ENCODE results near the gene MLNR. TPM values are rescaled to one million over a fixed set of nuclear protein-coding genes. Genes with fewer than 3 reads are reported as not detected.

The MLNR gene
- total RNA-seq, 1 experiment from 2014 or later, result not detected

DNA sequence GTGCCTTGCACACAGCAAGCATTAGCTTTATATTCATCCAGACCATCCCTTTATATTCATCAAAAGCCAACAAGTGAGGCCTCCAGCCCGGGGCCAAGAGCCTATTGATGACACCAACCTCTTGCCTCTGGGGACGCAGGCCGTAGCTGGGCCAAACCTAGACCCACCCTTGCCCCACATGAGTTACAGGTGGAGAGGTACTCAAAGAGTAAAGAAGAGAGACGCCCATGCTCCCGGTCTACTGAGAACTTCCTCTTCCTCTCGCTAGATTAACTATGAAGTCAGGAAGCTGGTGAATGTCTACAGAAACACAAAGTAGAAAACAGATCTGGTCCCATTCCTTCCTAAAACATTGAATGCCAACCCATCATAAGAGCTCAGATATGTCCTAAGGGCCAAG, 3.8 kb upstream of the MLNR start:
- H3K9me2 ChIP-seq (ENCODE audit: insufficient read depth), result no peaks in the 10 kb centered on the region
- H3K4me3 ChIP-seq (replicated peaks in 1 of 2; ENCODE audit: low read depth in 1 of 2, low read length in 2 of 2), result no peak overlapping the region
- H3K27ac ChIP-seq (ENCODE audit: low read depth, low read length), result no peak overlapping the region
- no peak overlapping the region for H3K9ac ChIP-seq (ENCODE audit: low read length)
- intact Hi-C loops (cut with micrococcal nuclease), result no loop called here
- ChIA-PET POLR2A (no interaction called here), CTCF (no interaction called here), RAD21 (ENCODE audit: low non-redundant PET in 1 of 2, low total read pairs in 2 of 2, uncharacterized antibody in 2 of 2, unreplicated experiment in 2 of 2) (no interaction called here)
- BruUV-seq (replicated peaks), result no TSS peak
- no peaks in the 10 kb centered on the region for H3K9me3 ChIP-seq (ENCODE audit: control insufficient read depth in 1 of 2, insufficient read depth in 1 of 2, low read depth in 1 of 2, low read length in 2 of 2)
- no peak for ATAC-seq
- H3K36me3 ChIP-seq (ENCODE audit: control insufficient read depth in 1 of 2, insufficient read depth in 2 of 2, low read length in 2 of 2), result no peaks in the 10 kb centered on the region
- DNase-seq (ENCODE audit: low read depth, low spot score), result no peak
- peaks cover 3 to 9% of the 10 kb centered on the region in 2 experiments; a peak in 3 of 4 replicates for H3K4me1 ChIP-seq (ENCODE audit: control insufficient read depth in 1 of 2, insufficient read depth in 2 of 2, low read length in 2 of 2)
- H3K27me3 ChIP-seq (ENCODE audit: insufficient read depth, low read length), result no peaks in the 10 kb centered on the region
- no peak overlapping the region for H2AFZ ChIP-seq (ENCODE audit: low read depth, low read length, poor library complexity, severe bottlenecking)
- no peak for TF ChIP-seq FOSL1 (IDR thresholded peaks at IDR 0.05; ENCODE audit: low read depth)
- H4K20me1 ChIP-seq (ENCODE audit: insufficient read depth), result no peaks in the 10 kb centered on the region
- H3K4me2 ChIP-seq (ENCODE audit: low read length), result no peak overlapping the region
- H3K79me2 ChIP-seq (ENCODE audit: insufficient read depth, low read length), result no peaks in the 10 kb centered on the region

DNA sequence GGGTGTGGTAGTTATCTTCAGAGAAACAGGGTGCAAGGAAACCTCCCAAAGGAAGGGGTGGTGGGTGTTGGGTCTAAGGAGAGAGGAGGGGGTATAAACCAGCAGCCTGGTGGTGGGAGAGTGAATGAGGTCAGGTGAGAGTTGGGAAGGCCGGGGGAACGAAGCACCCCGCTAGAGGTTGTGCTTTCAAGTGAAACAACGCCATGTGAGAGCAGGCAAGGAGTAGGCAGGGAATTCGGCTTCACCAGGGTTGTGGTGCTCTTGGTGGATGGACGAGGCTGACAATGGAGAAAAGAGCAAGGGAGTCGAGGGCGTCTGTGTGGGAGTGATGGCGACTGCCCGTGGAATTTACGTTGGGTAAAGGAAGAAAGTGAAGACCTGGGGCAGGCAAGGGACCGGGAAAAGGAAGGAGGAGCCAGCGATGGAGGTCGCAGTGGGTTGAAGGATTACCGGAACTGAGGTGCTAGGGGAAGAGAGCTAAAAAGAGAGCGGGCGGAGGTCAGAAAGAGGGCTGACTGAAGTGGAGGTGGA, 2.1 kb upstream of the MLNR start:
- Histone ChIP-seq H2AFZ (ENCODE audit: low read depth, low read length, poor library complexity, severe bottlenecking) (no peak overlapping the region), H3K9ac (ENCODE audit: low read length) (no peak overlapping the region), H3K9me2 (ENCODE audit: insufficient read depth) (no peaks in the 10 kb centered on the region), H3K9me3 (ENCODE audit: control insufficient read depth in 1 of 2, insufficient read depth in 1 of 2, low read depth in 1 of 2, low read length in 2 of 2) (no peaks in the 10 kb centered on the region), H3K36me3 (ENCODE audit: control insufficient read depth in 1 of 2, insufficient read depth in 2 of 2, low read length in 2 of 2) (no peaks in the 10 kb centered on the region), H3K4me2 (ENCODE audit: low read length) (no peak overlapping the region), H3K79me2 (ENCODE audit: insufficient read depth, low read length) (no peaks in the 10 kb centered on the region), H3K27me3 (ENCODE audit: insufficient read depth, low read length) (no peaks in the 10 kb centered on the region), H3K4me1 (ENCODE audit: control insufficient read depth in 1 of 2, insufficient read depth in 2 of 2, low read length in 2 of 2) (peaks cover 3 to 9% of the 10 kb centered on the region in 2 experiments; a peak in 3 of 4 replicates), H3K27ac (ENCODE audit: low read depth, low read length) (no peak overlapping the region), H3K4me3 (replicated peaks in 1 of 2; ENCODE audit: low read depth in 1 of 2, low read length in 2 of 2) (no peak overlapping the region), H4K20me1 (ENCODE audit: insufficient read depth) (no peaks in the 10 kb centered on the region)
- ChIA-PET CTCF (no interaction called here), POLR2A (no interaction called here), RAD21 (ENCODE audit: low non-redundant PET in 1 of 2, low total read pairs in 2 of 2, uncharacterized antibody in 2 of 2, unreplicated experiment in 2 of 2) (no interaction called here)
- DNase-seq (ENCODE audit: low read depth, low spot score) (no peak), ATAC-seq (no peak)
- intact Hi-C loops (cut with micrococcal nuclease), result no loop called here
- BruUV-seq (replicated peaks), result no TSS peak
- TF ChIP-seq SIN3A (IDR thresholded peaks at IDR 0.05; ENCODE audit: low read depth) (no peak), JUND (IDR thresholded peaks at IDR 0.05) (no peak), TCF7L2 (IDR thresholded peaks at IDR 0.05; ENCODE audit: borderline replicate concordance, extremely low read depth, insufficient read depth, insufficient read length) (no peak)
